ENCODE measurements around the gene RNF220. TPM values are rescaled to one million over a fixed set of nuclear protein-coding genes. Genes with fewer than 3 reads are reported as not detected.

RNF220 gene
- total RNA-seq, 1 donor from 2014 or later = 47.1 TPM

DNA sequence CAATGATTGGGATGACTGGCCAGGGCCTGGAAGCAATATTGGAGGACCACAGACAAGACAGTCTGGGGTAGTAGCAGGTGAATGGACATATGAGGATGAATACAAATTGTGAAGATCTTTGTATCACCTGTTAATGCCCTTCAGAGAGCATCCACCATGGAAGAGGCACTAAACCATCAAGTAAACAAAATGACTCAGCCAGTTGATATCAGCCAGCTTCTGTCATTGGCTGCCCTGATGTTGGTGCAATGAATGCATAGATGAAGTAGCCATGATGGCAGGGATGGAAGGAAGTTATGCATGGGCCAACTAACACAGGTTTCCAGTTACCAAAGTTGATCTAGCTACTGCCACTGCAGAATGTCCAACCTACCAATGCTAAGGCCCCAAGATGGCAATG, 33.8 kb upstream of the RNF220 start:
- no peak overlapping the region for H3K9ac ChIP-seq (ENCODE audit: low read length)
- no peak for TF ChIP-seq EZH2 (IDR thresholded peaks at IDR 0.05; ENCODE audit: insufficient read depth, low read length)
- no peak for TF ChIP-seq CTCF (IDR thresholded peaks at IDR 0.05; ENCODE audit: insufficient read depth, low read depth, low read length)
- H3K27me3 ChIP-seq (ENCODE audit: insufficient read depth, low read length) = peaks cover 6% of the 10 kb centered on the region
- FAIRE-seq = no peak
- no peaks in the 10 kb centered on the region for H3K9me3 ChIP-seq (ENCODE audit: insufficient read depth, low read depth, low read length)
- H3K27ac ChIP-seq (ENCODE audit: low read depth, low read length) = no peak overlapping the region
- no peaks in the 10 kb centered on the region for H3K36me3 ChIP-seq (ENCODE audit: insufficient read depth, low read length)
- H3K4me3 ChIP-seq (ENCODE audit: insufficient read depth, low read depth, low read length) = no peak overlapping the region
- H3K27me3 Mint-ChIP-seq (ENCODE audit: low read depth, unreplicated experiment) = peaks cover 31% of the 10 kb centered on the region
- no peak overlapping the region for H3K27ac Mint-ChIP-seq (ENCODE audit: unreplicated experiment)
- no peaks in the 10 kb centered on the region for H3K9me3 Mint-ChIP-seq (ENCODE audit: unreplicated experiment)
- H3K79me2 ChIP-seq (ENCODE audit: insufficient read depth, low read length) = no peaks in the 10 kb centered on the region
- H2AFZ ChIP-seq (ENCODE audit: low read depth, low read length) = no peak overlapping the region
- no peaks in the 10 kb centered on the region for H4K20me1 ChIP-seq (ENCODE audit: insufficient read depth, low read length)
- peaks cover 8% of the 10 kb centered on the region for H3K4me1 Mint-ChIP-seq (ENCODE audit: low read depth, unreplicated experiment)
- H3K4me3 Mint-ChIP-seq (ENCODE audit: unreplicated experiment) = no peak overlapping the region
- peaks cover 4% of the 10 kb centered on the region for H3K36me3 Mint-ChIP-seq (ENCODE audit: low read depth, unreplicated experiment)
- H3K4me2 ChIP-seq (ENCODE audit: low read length) = no peak overlapping the region
- no peak for DNase-seq (ENCODE audit: low read depth)
- H3K4me1 ChIP-seq (ENCODE audit: insufficient read depth, low read length) = no peaks in the 10 kb centered on the region

DNA sequence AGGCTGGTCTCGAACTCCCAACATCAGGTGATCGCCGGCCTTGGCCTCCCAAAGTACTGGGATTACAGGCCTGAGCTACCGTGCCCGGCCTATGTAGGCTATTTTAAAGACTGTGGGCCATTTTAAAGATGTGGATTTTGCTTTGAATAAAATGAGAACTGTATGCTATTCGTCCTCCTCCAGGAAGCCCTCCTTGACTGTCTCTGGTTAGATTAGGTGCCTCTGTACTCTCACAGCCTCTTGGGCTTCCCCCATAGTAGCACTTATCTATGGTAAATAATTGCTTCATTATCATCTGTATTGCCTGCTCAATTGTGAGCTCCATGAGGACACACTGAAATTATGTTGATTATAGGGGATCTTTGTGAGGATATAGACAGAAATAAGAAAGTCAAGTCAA, 29.5 kb upstream of the RNF220 start:
- no peaks in the 10 kb centered on the region for H3K4me1 Mint-ChIP-seq (ENCODE audit: low read depth, unreplicated experiment)
- peaks cover 20% of the 10 kb centered on the region for H3K27me3 Mint-ChIP-seq (ENCODE audit: low read depth, unreplicated experiment)
- no peak overlapping the region for H3K4me2 ChIP-seq (ENCODE audit: low read length)
- FAIRE-seq (no peak), DNase-seq (ENCODE audit: low read depth) (no peak)
- H3K79me2 ChIP-seq (ENCODE audit: insufficient read depth, low read length) = no peaks in the 10 kb centered on the region
- no peak overlapping the region for H3K4me3 ChIP-seq (ENCODE audit: insufficient read depth, low read depth, low read length)
- TF ChIP-seq EZH2 (IDR thresholded peaks at IDR 0.05; ENCODE audit: insufficient read depth, low read length) (no peak), CTCF (IDR thresholded peaks at IDR 0.05; ENCODE audit: insufficient read depth, low read depth, low read length) (no peak)
- no peaks in the 10 kb centered on the region for H4K20me1 ChIP-seq (ENCODE audit: insufficient read depth, low read length)
- H3K27ac Mint-ChIP-seq (ENCODE audit: unreplicated experiment) = no peak overlapping the region
- peaks cover 1% of the 10 kb centered on the region for H3K36me3 Mint-ChIP-seq (ENCODE audit: low read depth, unreplicated experiment)
- no peaks in the 10 kb centered on the region for H3K9me3 ChIP-seq (ENCODE audit: insufficient read depth, low read depth, low read length)
- no peaks in the 10 kb centered on the region for H3K27me3 ChIP-seq (ENCODE audit: insufficient read depth, low read length)
- no peaks in the 10 kb centered on the region for H3K9me3 Mint-ChIP-seq (ENCODE audit: unreplicated experiment)
- H3K36me3 ChIP-seq (ENCODE audit: insufficient read depth, low read length) = no peaks in the 10 kb centered on the region
- no peak overlapping the region for H2AFZ ChIP-seq (ENCODE audit: low read depth, low read length)
- no peak overlapping the region for H3K9ac ChIP-seq (ENCODE audit: low read length)
- no peaks in the 10 kb centered on the region for H3K4me1 ChIP-seq (ENCODE audit: insufficient read depth, low read length)
- no peak overlapping the region for H3K27ac ChIP-seq (ENCODE audit: low read depth, low read length)
- no peak overlapping the region for H3K4me3 Mint-ChIP-seq (ENCODE audit: unreplicated experiment)

GRCh38 chr1:44377925-44378784, 26.9 kb upstream of the RNF220 start:
- Histone ChIP-seq H3K4me1 (ENCODE audit: insufficient read depth, low read length) (no peaks in the 10 kb centered on the region), H2AFZ (ENCODE audit: low read depth, low read length) (no peak overlapping the region), H4K20me1 (ENCODE audit: insufficient read depth, low read length) (no peaks in the 10 kb centered on the region), H3K27me3 (ENCODE audit: insufficient read depth, low read length) (no peaks in the 10 kb centered on the region), H3K9me3 (ENCODE audit: insufficient read depth, low read depth, low read length) (no peaks in the 10 kb centered on the region), H3K27ac (ENCODE audit: low read depth, low read length) (no peak overlapping the region), H3K9ac (ENCODE audit: low read length) (no peak overlapping the region), H3K36me3 (ENCODE audit: insufficient read depth, low read length) (no peaks in the 10 kb centered on the region), H3K79me2 (ENCODE audit: insufficient read depth, low read length) (no peaks in the 10 kb centered on the region), H3K4me3 (ENCODE audit: insufficient read depth, low read depth, low read length) (no peak overlapping the region), H3K4me2 (ENCODE audit: low read length) (no peak overlapping the region)
- Mint-ChIP-seq H3K27me3 (ENCODE audit: low read depth, unreplicated experiment) (peaks cover 23% of the 10 kb centered on the region), H3K9me3 (ENCODE audit: unreplicated experiment) (no peaks in the 10 kb centered on the region), H3K4me1 (ENCODE audit: low read depth, unreplicated experiment) (no peaks in the 10 kb centered on the region), H3K4me3 (ENCODE audit: unreplicated experiment) (no peak overlapping the region), H3K36me3 (ENCODE audit: low read depth, unreplicated experiment) (peaks cover 1% of the 10 kb centered on the region), H3K27ac (ENCODE audit: unreplicated experiment) (no peak overlapping the region)
- peak; percentile 16 for DNase-seq (ENCODE audit: low read depth)
- peak; percentile 50 for FAIRE-seq
- TF ChIP-seq CTCF (IDR thresholded peaks at IDR 0.05; ENCODE audit: insufficient read depth, low read depth, low read length) (peak; percentile 81), EZH2 (IDR thresholded peaks at IDR 0.05; ENCODE audit: insufficient read depth, low read length) (no peak)

Data from astrocyte (in vitro differentiated cells and primary cell).